Heart left ventricle (tissue), 13 donors: ENCODE results near the gene CAPN10.

Experiments used
- CTCF ChIP-seq, 12 donors: fragments of 200-600 bp; sonication (generic) in 4 of 12; IDR thresholded peaks; one replicate each; pipeline versions ENCODE4 v1.5.0 to v1.8.0; 2018 to 2022; ENCODE audit warnings: antibody characterized with exemption in 12 of 12, mild to moderate bottlenecking in 5 of 12
- POLR2A ChIP-seq, 2 donors: fragments of 450-650 bp; IDR thresholded peaks; one replicate each; pipeline ENCODE4 v1.6.1; 2017; ENCODE audit warnings: antibody characterized with exemption in 2 of 2, mild to moderate bottlenecking in 2 of 2, moderate library complexity in 2 of 2
- donor health status: ischemic (EF 13 %, LVEDD 7.1; RV severe dilation, severe dysfunction).
- donor health status: DM: no; HTN: yes; CAD: no.
- donor health status: DM: no; HTN: no; CAD: no.
- donor health status: ischemic (EF 25% LVEDD 6.9; RV normal size, moderate dysfunction).
- donor health status: ischemic (EF 25% LVEDD 5.7; RV mildly dilated, moderate dysfunction).
- donor health status: ischemic (EF 35%, LVEDD 5.7; RV mildly dilated, moderate dysfunction).
- donor health status: nonischemic (EF 11% LVEDD 7.7; RV severe dilation, severe dysfunction).
- donor health status: DM: yes; HTN: yes; CAD: no.
- donor health status: PGD.
- donor health status: ischemic (EF 29% LVEDD 5.4; RV normal size, mild dysfunction).
- donor health status: nonischemic (EF 23%, LVEDD 6.1; RV moderate dilation, normal function).

GRCh38 chr2:240601061-240601830 lies 14.7 kb downstream of the CAPN10 start:
- TF ChIP-seq CTCF (IDR thresholded peaks at IDR 0.05) (no peak), POLR2A (IDR thresholded peaks at IDR 0.05) (no peak)
